ENCODE results near the gene GSC2.

The GSC2 gene

GRCh38 chr22:19173047-19174035 is 23.2 kb upstream of the GSC2 start:
- DNase-seq (ENCODE audit: low read depth in 2 of 2): peak in 1 of 2 donors; percentile 14
- no peak for TF ChIP-seq CTCF (IDR thresholded peaks at IDR 0.05; ENCODE audit: low read depth, low read length)
- peak overlapping the region; percentile 91 to 95 for H3K4me3 ChIP-seq (replicated peaks in 1 of 2; ENCODE audit: low read depth in 2 of 2, low read length in 2 of 2)

GRCh38 chr22:19172213-19173046 is 22.3 kb upstream of the GSC2 start:
- H3K4me3 ChIP-seq (replicated peaks in 1 of 2; ENCODE audit: low read depth in 2 of 2, low read length in 2 of 2): peak overlapping the region; percentile 91 to 95
- TF ChIP-seq CTCF (IDR thresholded peaks at IDR 0.05; ENCODE audit: low read depth, low read length): no peak
- no peak for DNase-seq (ENCODE audit: low read depth in 2 of 2)

GRCh38 chr22:19169947-19170318 is 19.8 kb upstream of the GSC2 start:
- H3K4me3 ChIP-seq (replicated peaks in 1 of 2; ENCODE audit: low read depth in 2 of 2, low read length in 2 of 2): no peak overlapping the region
- no peak for DNase-seq (ENCODE audit: low read depth in 2 of 2)
- TF ChIP-seq CTCF (IDR thresholded peaks at IDR 0.05; ENCODE audit: low read depth, low read length): no peak

GRCh38 chr22:19169002-19169946 is 19.2 kb upstream of the GSC2 start:
- no peak for TF ChIP-seq CTCF (IDR thresholded peaks at IDR 0.05; ENCODE audit: low read depth, low read length)
- peak overlapping the region; percentile 21 to 23 for H3K4me3 ChIP-seq (replicated peaks in 1 of 2; ENCODE audit: low read depth in 2 of 2, low read length in 2 of 2)
- DNase-seq (ENCODE audit: low read depth in 2 of 2): no peak

GRCh38 chr22:19168088-19168890 is 18.2 kb upstream of the GSC2 start:
- no peak for TF ChIP-seq CTCF (IDR thresholded peaks at IDR 0.05; ENCODE audit: low read depth, low read length)
- no peak for DNase-seq (ENCODE audit: low read depth in 2 of 2)
- H3K4me3 ChIP-seq (replicated peaks in 1 of 2; ENCODE audit: low read depth in 2 of 2, low read length in 2 of 2): no peak overlapping the region
